Adrenal gland (tissue), 5 donors: ENCODE data around the gene HES3.

Source experiments
- CTCF ChIP-seq, 6 experiments: fragments of 450-650 bp in 4 of 6; fragments of 200-600 bp in 2 of 6; sonication (generic) in 1 of 6; IDR thresholded peaks; 1 replicate in 5 of 6; 2 replicates in 1 of 6; pipeline versions ENCODE4 v1.5.1 to v1.8.0; 2016 to 2021; ENCODE audit warnings: antibody characterized with exemption in 6 of 6, mild to moderate bottlenecking in 2 of 6, moderate library complexity in 1 of 6
- POLR2A ChIP-seq, 2 donors: fragments of 450-650 bp; IDR thresholded peaks; one replicate each; pipeline ENCODE4 v1.6.1; 2017; ENCODE audit warnings: antibody characterized with exemption in 2 of 2, mild to moderate bottlenecking in 2 of 2, moderate library complexity in 1 of 2
- donor health status: DM: no; HTN: no; CAD: no.

GRCh38 chr1:6212193-6212959 is 31.6 kb upstream of the HES3 start:
- TF ChIP-seq CTCF (IDR thresholded peaks at IDR 0.05) (no peak), POLR2A (IDR thresholded peaks at IDR 0.05) (no peak)
